ENCODE measurements around the gene JSRP1.
A peak's percentile ranks its signal among the peaks of the same experiment; 100 is the strongest.
"Not testable (repeated sequence)": the region's sequence is repeated elsewhere in the genome, so short reads cannot be mapped to it uniquely, and the experiment has no call there.

The JSRP1 gene

GRCh38 chr19:2282062-2282861 lies 26.0 kb upstream of the JSRP1 start, which contains the start of gene PEAK3:
Gene PEAK3, minus strand, starts transcription at chr19:2282175. Its CDS starts 1,244 bp downstream, at chr19:2280931.
- H3K9ac ChIP-seq (ENCODE audit: low read depth in 1 of 2, low read length in 2 of 2) = peak within 1 kb of the TSS; percentile 14 to 33

GRCh38 chr19:2281265-2282061 lies 25.2 kb upstream of the JSRP1 start:
- peak overlapping the region; percentile 50 for H3K4me3 ChIP-seq (ENCODE audit: low read length in 2 of 2)
- not testable (repeated sequence) for H3K36me3 ChIP-seq (ENCODE audit: control insufficient read depth in 2 of 2, insufficient read depth in 2 of 2, low read length in 2 of 2); H3K27me3 ChIP-seq (ENCODE audit: control insufficient read depth in 2 of 2, insufficient read depth in 2 of 2, low read length in 2 of 2); H3K9me3 ChIP-seq (ENCODE audit: control insufficient read depth in 2 of 2, low read length in 2 of 2); H3K27ac ChIP-seq (ENCODE audit: low read depth in 2 of 2, low read length in 2 of 2)
- H3K9ac ChIP-seq (ENCODE audit: low read depth in 1 of 2, low read length in 2 of 2) = peak overlapping the region in 1 of 2 donors; percentile 14
- peaks cover 7 to 12% of the 10 kb centered on the region in 2 donors for H3K4me1 ChIP-seq (ENCODE audit: control insufficient read depth in 2 of 2, insufficient read depth in 2 of 2, low read length in 2 of 2)

More at GRCh38 chr19:2282062-2282861, 26.0 kb upstream of the JSRP1 start, which contains the start of gene PEAK3:
- Histone ChIP-seq H3K36me3 (ENCODE audit: control insufficient read depth in 2 of 2, insufficient read depth in 2 of 2, low read length in 2 of 2) (no peaks in the 10 kb centered on the region), H3K27ac (ENCODE audit: low read depth in 2 of 2, low read length in 2 of 2) (no peak within 1 kb of the TSS), H3K4me3 (ENCODE audit: low read length in 2 of 2) (peak within 1 kb of the TSS; percentile 50), H3K27me3 (ENCODE audit: control insufficient read depth in 2 of 2, insufficient read depth in 2 of 2, low read length in 2 of 2) (peaks cover 6% of the 10 kb centered on the region in 2 donors), H3K9me3 (ENCODE audit: control insufficient read depth in 2 of 2, low read length in 2 of 2) (no peaks in the 10 kb centered on the region), H3K4me1 (ENCODE audit: control insufficient read depth in 2 of 2, insufficient read depth in 2 of 2, low read length in 2 of 2) (peaks cover 7 to 11% of the 10 kb centered on the region in 2 donors)

- no peak overlapping the region for H3K9ac ChIP-seq (ENCODE audit: low read depth in 1 of 2, low read length in 2 of 2)
- H3K27me3 ChIP-seq (ENCODE audit: control insufficient read depth in 2 of 2, insufficient read depth in 2 of 2, low read length in 2 of 2) = peaks cover 0 to 4% of the 10 kb centered on the region in 2 donors
- no peak overlapping the region for H3K4me3 ChIP-seq (ENCODE audit: low read length in 2 of 2)
- H3K4me1 ChIP-seq (ENCODE audit: control insufficient read depth in 2 of 2, insufficient read depth in 2 of 2, low read length in 2 of 2) = peaks cover 7 to 19% of the 10 kb centered on the region in 2 donors
- no peaks in the 10 kb centered on the region for H3K9me3 ChIP-seq (ENCODE audit: control insufficient read depth in 2 of 2, low read length in 2 of 2)
- no peaks in the 10 kb centered on the region for H3K36me3 ChIP-seq (ENCODE audit: control insufficient read depth in 2 of 2, insufficient read depth in 2 of 2, low read length in 2 of 2)
- H3K27ac ChIP-seq (ENCODE audit: low read depth in 2 of 2, low read length in 2 of 2) = no peak overlapping the region
Measured at GRCh38 chr19:2280633-2281264, 24.5 kb upstream of the JSRP1 start.

GRCh38 chr19:2278459-2279158 lies 22.4 kb upstream of the JSRP1 start:
- H3K9me3 ChIP-seq (ENCODE audit: control insufficient read depth in 2 of 2, low read length in 2 of 2) = no peaks in the 10 kb centered on the region
- peaks cover 20 to 36% of the 10 kb centered on the region in 2 donors for H3K4me1 ChIP-seq (ENCODE audit: control insufficient read depth in 2 of 2, insufficient read depth in 2 of 2, low read length in 2 of 2)
- no peak overlapping the region for H3K9ac ChIP-seq (ENCODE audit: low read depth in 1 of 2, low read length in 2 of 2)
- peaks cover 0 to 2% of the 10 kb centered on the region in 2 donors for H3K36me3 ChIP-seq (ENCODE audit: control insufficient read depth in 2 of 2, insufficient read depth in 2 of 2, low read length in 2 of 2)
- peaks cover 0 to 3% of the 10 kb centered on the region in 2 donors for H3K27me3 ChIP-seq (ENCODE audit: control insufficient read depth in 2 of 2, insufficient read depth in 2 of 2, low read length in 2 of 2)
- peak overlapping the region in 1 of 2 donors; percentile 7 for H3K27ac ChIP-seq (ENCODE audit: low read depth in 2 of 2, low read length in 2 of 2)
- no peak overlapping the region for H3K4me3 ChIP-seq (ENCODE audit: low read length in 2 of 2)

GRCh38 chr19:2277138-2277537 lies 20.9 kb upstream of the JSRP1 start:
- Histone ChIP-seq H3K36me3 (ENCODE audit: control insufficient read depth in 2 of 2, insufficient read depth in 2 of 2, low read length in 2 of 2) (peaks cover 4 to 12% of the 10 kb centered on the region in 2 donors), H3K4me3 (ENCODE audit: low read length in 2 of 2) (no peak overlapping the region), H3K9ac (ENCODE audit: low read depth in 1 of 2, low read length in 2 of 2) (no peak overlapping the region), H3K27ac (ENCODE audit: low read depth in 2 of 2, low read length in 2 of 2) (no peak overlapping the region), H3K27me3 (ENCODE audit: control insufficient read depth in 2 of 2, insufficient read depth in 2 of 2, low read length in 2 of 2) (peaks cover 0 to 3% of the 10 kb centered on the region in 2 donors), H3K4me1 (ENCODE audit: control insufficient read depth in 2 of 2, insufficient read depth in 2 of 2, low read length in 2 of 2) (peaks cover 30 to 47% of the 10 kb centered on the region in 2 donors), H3K9me3 (ENCODE audit: control insufficient read depth in 2 of 2, low read length in 2 of 2) (no peaks in the 10 kb centered on the region)

GRCh38 chr19:2276429-2276986 lies 20.3 kb upstream of the JSRP1 start:
- Histone ChIP-seq H3K27me3 (ENCODE audit: control insufficient read depth in 2 of 2, insufficient read depth in 2 of 2, low read length in 2 of 2) (no peaks in the 10 kb centered on the region), H3K4me1 (ENCODE audit: control insufficient read depth in 2 of 2, insufficient read depth in 2 of 2, low read length in 2 of 2) (peaks cover 30 to 47% of the 10 kb centered on the region in 2 donors), H3K4me3 (ENCODE audit: low read length in 2 of 2) (no peak overlapping the region), H3K9me3 (ENCODE audit: control insufficient read depth in 2 of 2, low read length in 2 of 2) (no peaks in the 10 kb centered on the region), H3K9ac (ENCODE audit: low read depth in 1 of 2, low read length in 2 of 2) (no peak overlapping the region), H3K36me3 (ENCODE audit: control insufficient read depth in 2 of 2, insufficient read depth in 2 of 2, low read length in 2 of 2) (peaks cover 9 to 16% of the 10 kb centered on the region in 2 donors), H3K27ac (ENCODE audit: low read depth in 2 of 2, low read length in 2 of 2) (peak overlapping the region; percentile 56 to 58)

- Histone ChIP-seq H3K9me3 (ENCODE audit: control insufficient read depth in 2 of 2, low read length in 2 of 2) (no peaks in the 10 kb centered on the region), H3K27me3 (ENCODE audit: control insufficient read depth in 2 of 2, insufficient read depth in 2 of 2, low read length in 2 of 2) (no peaks in the 10 kb centered on the region), H3K4me1 (ENCODE audit: control insufficient read depth in 2 of 2, insufficient read depth in 2 of 2, low read length in 2 of 2) (peaks cover 36 to 53% of the 10 kb centered on the region in 2 donors), H3K27ac (ENCODE audit: low read depth in 2 of 2, low read length in 2 of 2) (peak overlapping the region; percentile 58), H3K9ac (ENCODE audit: low read depth in 1 of 2, low read length in 2 of 2) (peak overlapping the region in 1 of 2 donors; percentile 57), H3K36me3 (ENCODE audit: control insufficient read depth in 2 of 2, insufficient read depth in 2 of 2, low read length in 2 of 2) (peaks cover 11 to 16% of the 10 kb centered on the region in 2 donors), H3K4me3 (ENCODE audit: low read length in 2 of 2) (no peak overlapping the region)
Measured at GRCh38 chr19:2275588-2276428, 19.6 kb upstream of the JSRP1 start.

GRCh38 chr19:2274931-2275535 lies 18.8 kb upstream of the JSRP1 start:
- peaks cover 36 to 53% of the 10 kb centered on the region in 2 donors for H3K4me1 ChIP-seq (ENCODE audit: control insufficient read depth in 2 of 2, insufficient read depth in 2 of 2, low read length in 2 of 2)
- H3K27ac ChIP-seq (ENCODE audit: low read depth in 2 of 2, low read length in 2 of 2) = peak overlapping the region in 1 of 2 donors; percentile 58
- H3K4me3 ChIP-seq (ENCODE audit: low read length in 2 of 2) = no peak overlapping the region
- no peaks in the 10 kb centered on the region for H3K27me3 ChIP-seq (ENCODE audit: control insufficient read depth in 2 of 2, insufficient read depth in 2 of 2, low read length in 2 of 2)
- peaks cover 11 to 16% of the 10 kb centered on the region in 2 donors for H3K36me3 ChIP-seq (ENCODE audit: control insufficient read depth in 2 of 2, insufficient read depth in 2 of 2, low read length in 2 of 2)
- H3K9me3 ChIP-seq (ENCODE audit: control insufficient read depth in 2 of 2, low read length in 2 of 2) = no peaks in the 10 kb centered on the region
- peak overlapping the region in 1 of 2 donors; percentile 57 for H3K9ac ChIP-seq (ENCODE audit: low read depth in 1 of 2, low read length in 2 of 2)

Data from mucosa of rectum (tissue), 2 donors.